Sigmoid colon (tissue), 4 donors: Measurements from ENCODE around the gene FAM13C.

Experiments used
- CTCF ChIP-seq, 4 experiments: fragments of 450-650 bp in 3 of 4; fragments of 200-600 bp in 1 of 4; IDR thresholded peaks; one replicate each; pipeline ENCODE4 v1.5.1; 2016 to 2019; ENCODE audit warnings: antibody characterized with exemption in 4 of 4, mild to moderate bottlenecking in 3 of 4, moderate library complexity in 2 of 4
- EP300 ChIP-seq, 4 donors: sonication (generic); formaldehyde crosslinking; IDR thresholded peaks; one replicate each; pipeline ENCODE4 v1.6.1; 2017; ENCODE audit warnings: antibody characterized with exemption in 4 of 4
- POLR2AphosphoS5 ChIP-seq, 4 donors: sonication (generic); formaldehyde crosslinking; IDR thresholded peaks; one replicate each; pipeline ENCODE4 v1.6.1; 2017; ENCODE audit warnings: antibody characterized with exemption in 4 of 4

- no peak for TF ChIP-seq POLR2AphosphoS5 (IDR thresholded peaks at IDR 0.05)
- no peak for TF ChIP-seq CTCF (IDR thresholded peaks at IDR 0.05)
- no peak for TF ChIP-seq EP300 (IDR thresholded peaks at IDR 0.05)
Measured at GRCh38 chr10:59405235-59405634, 42.9 kb upstream of the FAM13C start.
